ENCODE measurements around the gene NAALADL2. TPM values are rescaled to one million over a fixed set of nuclear protein-coding genes. Genes with fewer than 3 reads are reported as not detected.

Gene NAALADL2
- total and polyA plus RNA-seq, 2 donors (not counting 3 experiments of a cell fraction or from before 2014, with no cell fraction given): 1.1 to 4.0 TPM

DNA sequence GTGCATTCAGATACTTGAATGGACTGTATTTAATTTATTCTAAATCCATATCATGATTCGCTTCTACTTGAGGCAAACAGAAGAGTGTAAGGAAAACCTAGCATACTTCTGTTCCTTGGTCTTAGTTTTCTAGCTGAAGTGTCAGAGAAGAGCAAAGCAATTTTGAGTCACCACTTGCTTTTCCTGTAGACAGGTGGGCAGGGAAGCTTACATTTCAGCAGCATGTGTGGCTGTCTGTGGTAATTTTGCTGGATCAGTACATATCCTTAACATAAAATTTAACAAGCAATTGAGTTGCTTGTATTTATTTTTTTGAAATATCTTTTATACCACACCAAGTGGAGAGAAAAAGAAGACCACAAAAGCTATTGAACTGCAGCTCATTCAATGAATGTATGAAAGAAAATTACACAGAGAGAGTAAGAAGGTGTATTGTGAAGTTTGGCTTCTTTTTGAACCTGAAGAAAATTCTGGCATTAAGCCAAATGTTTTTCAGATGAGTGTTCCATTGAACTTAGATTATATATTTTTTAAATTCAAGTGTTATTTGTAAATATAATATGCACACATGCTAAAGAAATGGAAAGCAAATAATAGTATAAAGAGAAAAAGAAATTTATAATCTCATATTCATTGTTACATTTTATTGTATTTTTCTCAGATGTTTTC is 747.6 kb downstream of the NAALADL2 start:
- Histone ChIP-seq H4K20me1 (replicated peaks; ENCODE audit: control insufficient read depth, extremely low read depth, insufficient read depth, low read length) (no peaks in the 10 kb centered on the region), H3K79me2 (ENCODE audit: control insufficient read depth, insufficient read depth, low read length) (no peaks in the 10 kb centered on the region), H3K9me3 (replicated peaks; ENCODE audit: control insufficient read depth, insufficient read depth, low read length) (no peaks in the 10 kb centered on the region), H3K4me2 (ENCODE audit: insufficient read depth, low read length) (no peak overlapping the region), H2AFZ (ENCODE audit: low read depth, low read length) (no peak overlapping the region), H3K27me3 (ENCODE audit: control insufficient read depth in 2 of 2, insufficient read depth in 2 of 2, low read length in 2 of 2) (no peaks in the 10 kb centered on the region), H3K36me3 (ENCODE audit: control insufficient read depth in 2 of 2, extremely low read depth in 1 of 2, insufficient read depth in 2 of 2, low read length in 2 of 2) (no peaks in the 10 kb centered on the region), H3K4me3 (replicated peaks in 1 of 3; ENCODE audit: insufficient read depth in 1 of 3, low read depth in 1 of 3, low read length in 3 of 3) (no peak overlapping the region), H3K9me1 (replicated peaks; ENCODE audit: control insufficient read depth, extremely low read depth, insufficient read depth, low read length) (no peaks in the 10 kb centered on the region), H3K27ac (ENCODE audit: insufficient read depth, low read depth, low read length) (no peak overlapping the region), H3K4me1 (ENCODE audit: control insufficient read depth, extremely low read depth, insufficient read depth, low read length) (no peaks in the 10 kb centered on the region), H3K9ac (replicated peaks; ENCODE audit: extremely low read depth, insufficient read depth, low read length) (no peak overlapping the region)
- POLR2A ChIA-PET: no interaction called here
- DNase-seq (ENCODE audit: low read depth, low spot score): peak; percentile 3
- dilution Hi-C loops (cut with MboI; ENCODE audit: extremely low pct_ligation_motif_present, low sequenced_read_pairs): no loop called here
- TF ChIP-seq JUN (IDR thresholded peaks at IDR 0.05; ENCODE audit: borderline replicate concordance, insufficient read depth, insufficient read length, low read depth): no peak
- no peak for TF ChIP-seq GATA2 (IDR thresholded peaks at IDR 0.05; ENCODE audit: insufficient read depth, insufficient read length, low read depth, low read length)
- TF ChIP-seq, protein P1, sequence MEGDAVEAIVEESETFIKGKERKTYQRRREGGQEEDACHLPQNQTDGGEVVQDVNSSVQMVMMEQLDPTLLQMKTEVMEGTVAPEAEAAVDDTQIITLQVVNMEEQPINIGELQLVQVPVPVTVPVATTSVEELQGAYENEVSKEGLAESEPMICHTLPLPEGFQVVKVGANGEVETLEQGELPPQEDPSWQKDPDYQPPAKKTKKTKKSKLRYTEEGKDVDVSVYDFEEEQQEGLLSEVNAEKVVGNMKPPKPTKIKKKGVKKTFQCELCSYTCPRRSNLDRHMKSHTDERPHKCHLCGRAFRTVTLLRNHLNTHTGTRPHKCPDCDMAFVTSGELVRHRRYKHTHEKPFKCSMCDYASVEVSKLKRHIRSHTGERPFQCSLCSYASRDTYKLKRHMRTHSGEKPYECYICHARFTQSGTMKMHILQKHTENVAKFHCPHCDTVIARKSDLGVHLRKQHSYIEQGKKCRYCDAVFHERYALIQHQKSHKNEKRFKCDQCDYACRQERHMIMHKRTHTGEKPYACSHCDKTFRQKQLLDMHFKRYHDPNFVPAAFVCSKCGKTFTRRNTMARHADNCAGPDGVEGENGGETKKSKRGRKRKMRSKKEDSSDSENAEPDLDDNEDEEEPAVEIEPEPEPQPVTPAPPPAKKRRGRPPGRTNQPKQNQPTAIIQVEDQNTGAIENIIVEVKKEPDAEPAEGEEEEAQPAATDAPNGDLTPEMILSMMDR (IDR thresholded peaks at IDR 0.05; ENCODE audit: extremely low read depth in 1 of 2, insufficient read depth in 1 of 2, low read depth in 1 of 2, low read length in 2 of 2): no peak
- TF ChIP-seq MYC (IDR thresholded peaks at IDR 0.05; ENCODE audit: low read depth, low read length): no peak
- TF ChIP-seq, protein P2, sequence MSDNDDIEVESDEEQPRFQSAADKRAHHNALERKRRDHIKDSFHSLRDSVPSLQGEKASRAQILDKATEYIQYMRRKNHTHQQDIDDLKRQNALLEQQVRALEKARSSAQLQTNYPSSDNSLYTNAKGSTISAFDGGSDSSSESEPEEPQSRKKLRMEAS (IDR thresholded peaks at IDR 0.05; ENCODE audit: insufficient read depth, insufficient read length): no peak
- TF ChIP-seq POLR2AphosphoS5 (IDR thresholded peaks at IDR 0.05; ENCODE audit: insufficient read depth, low read depth, low read length): no peak
- no peak for TF ChIP-seq FOS (IDR thresholded peaks at IDR 0.05; ENCODE audit: borderline replicate concordance, insufficient read depth, low read length)
- no peak for TF ChIP-seq EZH2 (IDR thresholded peaks at IDR 0.05; ENCODE audit: borderline replicate concordance, low read depth, low read length, severe bottlenecking)
- no peak for TF ChIP-seq POLR2A (IDR thresholded peaks at IDR 0.05; ENCODE audit: low read depth, low read length)
- BruUV-seq (replicated peaks): no TSS peak
- intact Hi-C loops (cut with micrococcal nuclease): no loop called here
- no peak for FAIRE-seq
- CTCF ChIA-PET: interaction anchor here (0.7 kb wide), 1 partner anchor 461 kb away, joined by 3 read pairs; no protein-coding TSS in a partner anchor

Measured in endothelial cell of umbilical vein (primary cell).